Astrocyte (in vitro differentiated cells and primary cell): ENCODE measurements around the gene RPS6KB1.
"Not testable (repeated sequence)": the region's sequence is repeated elsewhere in the genome, so short reads cannot be mapped to it uniquely, and the experiment has no call there.

Source experiments
- EZH2 ChIP-seq: IDR thresholded peaks from 2 replicates; pipeline ENCODE4 v1.6.1; 2012; ENCODE audit warnings: mild to moderate bottlenecking, low read length, inconsistent platforms; ENCODE audit not compliant: insufficient read depth
- TF ChIP-seq, protein P1 (sequence below): IDR thresholded peaks from 2 replicates; pipeline ENCODE4 v1.5.1; 2011; ENCODE audit warnings: low read depth, mild to moderate bottlenecking, inconsistent platforms, low read length, moderate library complexity; ENCODE audit not compliant: insufficient read depth

DNA sequence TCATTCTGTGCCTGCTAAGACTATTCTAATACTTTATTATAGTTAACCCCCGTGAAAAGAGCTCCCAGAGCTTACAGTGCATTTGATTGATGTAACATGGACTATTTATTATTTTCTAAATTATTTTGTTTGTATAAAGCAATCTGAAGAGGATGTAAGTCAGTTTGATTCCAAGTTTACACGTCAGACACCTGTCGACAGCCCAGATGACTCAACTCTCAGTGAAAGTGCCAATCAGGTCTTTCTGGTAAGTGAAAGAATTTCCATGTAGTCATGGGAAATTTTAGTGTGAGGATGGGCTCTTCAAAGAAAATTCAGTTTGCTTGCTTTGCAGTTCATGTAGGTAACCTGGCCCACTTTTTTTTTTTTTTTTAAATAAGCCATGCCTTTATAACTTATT lies 47.8 kb downstream of the RPS6KB1 start:
- TF ChIP-seq EZH2 = not testable (repeated sequence)
- TF ChIP-seq, protein P1, sequence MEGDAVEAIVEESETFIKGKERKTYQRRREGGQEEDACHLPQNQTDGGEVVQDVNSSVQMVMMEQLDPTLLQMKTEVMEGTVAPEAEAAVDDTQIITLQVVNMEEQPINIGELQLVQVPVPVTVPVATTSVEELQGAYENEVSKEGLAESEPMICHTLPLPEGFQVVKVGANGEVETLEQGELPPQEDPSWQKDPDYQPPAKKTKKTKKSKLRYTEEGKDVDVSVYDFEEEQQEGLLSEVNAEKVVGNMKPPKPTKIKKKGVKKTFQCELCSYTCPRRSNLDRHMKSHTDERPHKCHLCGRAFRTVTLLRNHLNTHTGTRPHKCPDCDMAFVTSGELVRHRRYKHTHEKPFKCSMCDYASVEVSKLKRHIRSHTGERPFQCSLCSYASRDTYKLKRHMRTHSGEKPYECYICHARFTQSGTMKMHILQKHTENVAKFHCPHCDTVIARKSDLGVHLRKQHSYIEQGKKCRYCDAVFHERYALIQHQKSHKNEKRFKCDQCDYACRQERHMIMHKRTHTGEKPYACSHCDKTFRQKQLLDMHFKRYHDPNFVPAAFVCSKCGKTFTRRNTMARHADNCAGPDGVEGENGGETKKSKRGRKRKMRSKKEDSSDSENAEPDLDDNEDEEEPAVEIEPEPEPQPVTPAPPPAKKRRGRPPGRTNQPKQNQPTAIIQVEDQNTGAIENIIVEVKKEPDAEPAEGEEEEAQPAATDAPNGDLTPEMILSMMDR = not testable (repeated sequence)
